Neural cell (in vitro differentiated cells): ENCODE results near the gene OSCAR. TPM values are rescaled to one million over a fixed set of nuclear protein-coding genes. Genes with fewer than 3 reads are reported as not detected.

Experiments used
- H2AFZ ChIP-seq: fragments of 200-600, 300-800 bp; sonication (generic), shearing (Covaris generic); 2 replicates; pipeline ENCODE4 v1.6.0; 2014; ENCODE audit warnings: low read depth, mild to moderate bottlenecking, antibody characterized with exemption, low read length, moderate library complexity
- H3F3A ChIP-seq: fragments of 200-600 bp; shearing (Covaris generic); 2 replicates; pipeline ENCODE4 v1.6.1; 2016; ENCODE audit warnings: mild to moderate bottlenecking, moderate library complexity, mixed read lengths, antibody characterized with exemption, low read length; ENCODE audit not compliant: insufficient read depth, poor library complexity, severe bottlenecking
- H3K27ac ChIP-seq: fragments of 200-600, 300-800 bp; sonication (generic), shearing (Covaris generic); 2 replicates; pipeline ENCODE4 v1.5.1; 2014; ENCODE audit warnings: mild to moderate bottlenecking, low read length, moderate library complexity
- H3K27me3 ChIP-seq: fragments of 300-800, 200-600 bp; sonication (generic), shearing (Covaris generic); 2 replicates; pipeline ENCODE4 v1.6.0; 2014; ENCODE audit warnings: mild to moderate bottlenecking, low read depth, low read length, moderate library complexity; ENCODE audit not compliant: insufficient read depth
- H3K36me3 ChIP-seq: fragments of 300-800, 200-600 bp; sonication (generic), shearing (Covaris generic); 2 replicates; pipeline ENCODE4 v1.5.1; 2014; ENCODE audit warnings: mild to moderate bottlenecking, antibody characterized with exemption, low read length, moderate library complexity; ENCODE audit not compliant: insufficient read depth
- H3K4me2 ChIP-seq: fragments of 300-800, 200-600 bp; sonication (generic), shearing (Covaris generic); 2 replicates; pipeline ENCODE4 v1.6.0; 2014; ENCODE audit warnings: mild to moderate bottlenecking, low read length
- H3K4me3 ChIP-seq: fragments of 300-800, 200-600 bp; sonication (generic), shearing (Covaris generic); 2 replicates; pipeline ENCODE4 v1.5.1; 2014; ENCODE audit warnings: mild to moderate bottlenecking, low read length, moderate library complexity
- H3K79me2 ChIP-seq: fragments of 200-600 bp; shearing (Covaris generic); replicated peaks from 2 replicates; pipeline ENCODE4 v1.6.0; 2014; ENCODE audit warnings: mild to moderate bottlenecking, low read length, moderate library complexity; ENCODE audit not compliant: insufficient read depth
- H3K9ac ChIP-seq: fragments of 300-800, 200-600 bp; sonication (generic), shearing (Covaris generic); 2 replicates; pipeline ENCODE4 v1.6.1; 2016; ENCODE audit warnings: mild to moderate bottlenecking, low read length, mixed read lengths
- H3K9me2 ChIP-seq: fragments of 200-600 bp; shearing (Covaris generic); 2 replicates; pipeline ENCODE4 v1.6.1; 2016; ENCODE audit warnings: mild to moderate bottlenecking, low read length, mixed read lengths; ENCODE audit not compliant: insufficient read depth
- H3K9me3 ChIP-seq: fragments of 200-600, 300-800 bp; sonication (generic), shearing (Covaris generic); 2 replicates; pipeline ENCODE4 v1.6.1; 2016; ENCODE audit warnings: mild to moderate bottlenecking, mixed run types, low read length, moderate library complexity, mixed read lengths
- H4K20me1 ChIP-seq: fragments of 200-600 bp; shearing (Covaris generic); 2 replicates; pipeline ENCODE4 v1.6.1; 2016; ENCODE audit warnings: mild to moderate bottlenecking, mixed run types; ENCODE audit not compliant: insufficient read depth
- EP300 ChIP-seq: fragments of 450-650 bp; conservative IDR thresholded peaks from 2 replicates; pipeline ENCODE4 v1.6.1; 2014; ENCODE audit warnings: antibody characterized with exemption, mild to moderate bottlenecking, moderate library complexity; ENCODE audit not compliant: poor library complexity, severe bottlenecking
- EZH2 ChIP-seq: fragments of 200-600, 300-800 bp; shearing (Covaris generic), sonication (generic); IDR thresholded peaks from 2 replicates; pipeline ENCODE4 v1.6.1; 2014; ENCODE audit warnings: antibody characterized with exemption, low read length, borderline replicate concordance, mild to moderate bottlenecking; ENCODE audit not compliant: insufficient read depth, poor library complexity, severe bottlenecking
- MXI1 ChIP-seq: fragments of 450-650 bp; conservative IDR thresholded peaks from 2 replicates; pipeline ENCODE4 v1.6.1; 2014; ENCODE audit warnings: antibody characterized with exemption, mild to moderate bottlenecking; ENCODE audit not compliant: poor library complexity, severe bottlenecking
- POLR2AphosphoS5 ChIP-seq: IDR thresholded peaks from 2 replicates; pipeline ENCODE4 v1.6.1; 2012
- RAD21 ChIP-seq: fragments of 450-650 bp; conservative IDR thresholded peaks from 2 replicates; pipeline ENCODE4 v1.6.1; 2014; ENCODE audit warnings: antibody characterized with exemption, mild to moderate bottlenecking, moderate library complexity
- SMC3 ChIP-seq: fragments of 450-650 bp; conservative IDR thresholded peaks from 2 replicates; pipeline ENCODE4 v1.6.1; 2014; ENCODE audit warnings: antibody characterized with exemption, mild to moderate bottlenecking, moderate library complexity; ENCODE audit not compliant: poor library complexity
- TAF1 ChIP-seq: IDR thresholded peaks from 2 replicates; pipeline ENCODE4 v1.6.1; 2012; ENCODE audit warnings: low read depth
- polyA plus RNA-seq: library from polyadenylated mRNA; depleted of rRNA; stranded (reverse); fragments of >200 nt; gene quantifications from 2 replicates; pipeline ENCODE4 v1.2.3, GENCODE V29; 2014
- TF ChIP-seq, protein P1 (sequence below): IDR thresholded peaks from 2 replicates; pipeline ENCODE4 v1.6.1; 2012; ENCODE audit warnings: borderline replicate concordance
- TF ChIP-seq, protein P2 (sequence below): fragments of 450-650 bp; IDR thresholded peaks from 2 replicates; pipeline ENCODE4 v1.5.1; 2014; ENCODE audit warnings: antibody characterized with exemption, mild to moderate bottlenecking, moderate library complexity; ENCODE audit not compliant: poor library complexity, severe bottlenecking

Gene OSCAR
- polyA plus RNA-seq, 1 donor from 2014 or later: 0.20 TPM

DNA sequence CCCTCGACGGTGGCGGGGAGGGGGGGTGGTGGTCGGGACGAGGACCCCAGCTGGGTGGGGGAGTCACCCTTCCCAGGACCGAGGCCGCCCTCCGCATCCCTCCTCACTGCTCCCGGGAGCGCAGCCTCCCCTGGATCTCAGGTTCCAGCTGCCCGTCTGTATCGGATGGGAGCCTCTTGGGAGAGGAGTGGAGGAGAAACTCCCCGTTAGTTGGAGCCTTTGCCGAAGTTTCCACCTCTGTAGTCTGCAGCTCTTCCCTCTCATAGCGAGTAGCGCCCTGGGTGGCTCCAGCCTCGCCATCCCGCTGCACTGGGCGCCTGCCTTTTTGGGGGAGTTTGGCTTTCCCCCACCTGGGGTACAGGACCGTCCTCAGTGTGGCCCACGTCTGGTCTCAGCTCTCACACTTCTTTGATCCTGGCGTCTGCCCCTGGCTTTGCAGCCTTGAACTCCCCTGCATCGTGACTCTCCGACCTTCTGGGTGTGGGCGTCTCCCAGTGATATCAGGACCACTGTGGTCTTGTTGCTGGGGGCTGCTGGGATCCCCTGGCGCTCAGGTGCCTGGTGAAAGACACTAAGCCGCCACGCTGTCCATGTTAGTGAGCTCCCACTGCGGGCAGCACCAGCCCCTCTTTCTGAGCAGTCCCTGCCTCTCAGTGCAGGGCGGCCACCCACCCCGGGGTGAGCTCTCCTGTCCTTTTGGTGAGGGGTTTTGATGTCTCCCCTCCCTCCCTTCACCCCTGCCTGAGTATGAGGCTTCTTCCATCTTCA lies 38.1 kb upstream of the OSCAR start:
- H3K36me3 ChIP-seq: no peaks in the 10 kb centered on the region
- no peaks in the 10 kb centered on the region for H3K9me3 ChIP-seq
- no peaks in the 10 kb centered on the region for H3F3A ChIP-seq
- H4K20me1 ChIP-seq: no peaks in the 10 kb centered on the region
- H3K9ac ChIP-seq: peak overlapping the region; percentile 97
- H2AFZ ChIP-seq: no peak overlapping the region
- H3K27me3 ChIP-seq: no peaks in the 10 kb centered on the region
- H3K9me2 ChIP-seq: no peaks in the 10 kb centered on the region
- peak overlapping the region; percentile 80 for H3K4me2 ChIP-seq
- H3K27ac ChIP-seq: peak overlapping the region; percentile 83
- H3K79me2 ChIP-seq: peaks cover 34% of the 10 kb centered on the region
- TF ChIP-seq TAF1: no peak
- no peak for TF ChIP-seq SMC3
- TF ChIP-seq, protein P1, sequence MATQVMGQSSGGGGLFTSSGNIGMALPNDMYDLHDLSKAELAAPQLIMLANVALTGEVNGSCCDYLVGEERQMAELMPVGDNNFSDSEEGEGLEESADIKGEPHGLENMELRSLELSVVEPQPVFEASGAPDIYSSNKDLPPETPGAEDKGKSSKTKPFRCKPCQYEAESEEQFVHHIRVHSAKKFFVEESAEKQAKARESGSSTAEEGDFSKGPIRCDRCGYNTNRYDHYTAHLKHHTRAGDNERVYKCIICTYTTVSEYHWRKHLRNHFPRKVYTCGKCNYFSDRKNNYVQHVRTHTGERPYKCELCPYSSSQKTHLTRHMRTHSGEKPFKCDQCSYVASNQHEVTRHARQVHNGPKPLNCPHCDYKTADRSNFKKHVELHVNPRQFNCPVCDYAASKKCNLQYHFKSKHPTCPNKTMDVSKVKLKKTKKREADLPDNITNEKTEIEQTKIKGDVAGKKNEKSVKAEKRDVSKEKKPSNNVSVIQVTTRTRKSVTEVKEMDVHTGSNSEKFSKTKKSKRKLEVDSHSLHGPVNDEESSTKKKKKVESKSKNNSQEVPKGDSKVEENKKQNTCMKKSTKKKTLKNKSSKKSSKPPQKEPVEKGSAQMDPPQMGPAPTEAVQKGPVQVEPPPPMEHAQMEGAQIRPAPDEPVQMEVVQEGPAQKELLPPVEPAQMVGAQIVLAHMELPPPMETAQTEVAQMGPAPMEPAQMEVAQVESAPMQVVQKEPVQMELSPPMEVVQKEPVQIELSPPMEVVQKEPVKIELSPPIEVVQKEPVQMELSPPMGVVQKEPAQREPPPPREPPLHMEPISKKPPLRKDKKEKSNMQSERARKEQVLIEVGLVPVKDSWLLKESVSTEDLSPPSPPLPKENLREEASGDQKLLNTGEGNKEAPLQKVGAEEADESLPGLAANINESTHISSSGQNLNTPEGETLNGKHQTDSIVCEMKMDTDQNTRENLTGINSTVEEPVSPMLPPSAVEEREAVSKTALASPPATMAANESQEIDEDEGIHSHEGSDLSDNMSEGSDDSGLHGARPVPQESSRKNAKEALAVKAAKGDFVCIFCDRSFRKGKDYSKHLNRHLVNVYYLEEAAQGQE: no peak
- TF ChIP-seq, protein P2, sequence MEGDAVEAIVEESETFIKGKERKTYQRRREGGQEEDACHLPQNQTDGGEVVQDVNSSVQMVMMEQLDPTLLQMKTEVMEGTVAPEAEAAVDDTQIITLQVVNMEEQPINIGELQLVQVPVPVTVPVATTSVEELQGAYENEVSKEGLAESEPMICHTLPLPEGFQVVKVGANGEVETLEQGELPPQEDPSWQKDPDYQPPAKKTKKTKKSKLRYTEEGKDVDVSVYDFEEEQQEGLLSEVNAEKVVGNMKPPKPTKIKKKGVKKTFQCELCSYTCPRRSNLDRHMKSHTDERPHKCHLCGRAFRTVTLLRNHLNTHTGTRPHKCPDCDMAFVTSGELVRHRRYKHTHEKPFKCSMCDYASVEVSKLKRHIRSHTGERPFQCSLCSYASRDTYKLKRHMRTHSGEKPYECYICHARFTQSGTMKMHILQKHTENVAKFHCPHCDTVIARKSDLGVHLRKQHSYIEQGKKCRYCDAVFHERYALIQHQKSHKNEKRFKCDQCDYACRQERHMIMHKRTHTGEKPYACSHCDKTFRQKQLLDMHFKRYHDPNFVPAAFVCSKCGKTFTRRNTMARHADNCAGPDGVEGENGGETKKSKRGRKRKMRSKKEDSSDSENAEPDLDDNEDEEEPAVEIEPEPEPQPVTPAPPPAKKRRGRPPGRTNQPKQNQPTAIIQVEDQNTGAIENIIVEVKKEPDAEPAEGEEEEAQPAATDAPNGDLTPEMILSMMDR: no peak
- TF ChIP-seq EZH2: no peak
- TF ChIP-seq MXI1: no peak
- TF ChIP-seq EP300: no peak
- no peak for TF ChIP-seq RAD21
- no peak for TF ChIP-seq POLR2AphosphoS5
- peak overlapping the region; percentile 92 for H3K4me3 ChIP-seq

DNA sequence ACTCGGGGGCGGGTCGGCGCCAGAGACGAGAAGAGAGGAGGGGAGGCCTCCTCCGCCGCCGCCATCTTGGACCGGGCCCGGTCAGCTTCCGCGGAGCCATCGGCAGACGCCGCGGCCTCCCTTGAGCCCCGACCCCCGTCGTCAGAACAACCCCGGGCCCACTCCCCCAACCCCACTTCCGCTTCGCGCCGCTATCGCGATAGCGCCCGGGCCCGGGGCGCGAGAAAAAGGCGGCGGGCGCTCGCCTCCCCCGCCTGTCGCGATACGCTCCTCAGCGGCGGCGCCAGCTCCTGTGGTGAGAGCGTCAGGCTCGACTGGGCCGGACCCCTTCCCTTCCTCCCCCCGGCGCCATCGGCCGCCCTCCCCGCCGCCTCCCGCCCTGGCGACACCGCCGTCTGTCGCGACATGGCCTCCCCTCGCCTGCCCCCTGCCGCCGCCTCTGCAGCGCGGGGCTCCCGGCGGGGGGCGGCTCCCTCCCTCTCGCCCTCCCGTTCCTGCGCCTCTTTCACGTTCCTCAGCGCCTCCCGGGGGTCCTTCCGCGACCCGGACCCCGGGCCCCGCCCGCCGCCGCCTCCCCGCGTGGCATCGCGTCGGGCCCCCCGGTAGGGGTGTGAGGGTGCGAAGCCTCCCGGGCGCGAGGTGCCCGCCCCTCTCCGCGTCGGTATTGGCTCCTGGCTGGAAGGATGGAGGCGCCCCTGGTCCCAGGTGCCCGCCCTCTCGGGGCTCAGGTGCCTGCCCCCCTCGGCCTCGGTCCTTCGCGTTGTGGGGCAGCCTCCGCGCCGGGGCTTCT lies 37.3 kb upstream of the OSCAR start, which contains the start of gene CNOT3:
Gene CNOT3, plus strand, starts transcription at position 64 of the 790 bp plus-strand sequence. CDS start 5,217 bp downstream, outside the sequence.
- H4K20me1 ChIP-seq: no peaks in the 10 kb centered on the region
- H3K9ac ChIP-seq: peak within 1 kb of the TSS; percentile 97
- no peaks in the 10 kb centered on the region for H3F3A ChIP-seq
- H3K27me3 ChIP-seq: no peaks in the 10 kb centered on the region
- TF ChIP-seq POLR2AphosphoS5: peak; percentile 95
- TF ChIP-seq SMC3: peak; percentile 39
- TF ChIP-seq, protein P2: peak; percentile 20
- no peak for TF ChIP-seq RAD21
- TF ChIP-seq EZH2: no peak
- no peak for TF ChIP-seq EP300
- TF ChIP-seq MXI1: peak; percentile 32
- peak; percentile 56 for TF ChIP-seq TAF1
- TF ChIP-seq, protein P1: peak; percentile 51
- H3K27ac ChIP-seq: peak within 1 kb of the TSS; percentile 83
- peak within 1 kb of the TSS; percentile 49 for H2AFZ ChIP-seq
- no peaks in the 10 kb centered on the region for H3K9me3 ChIP-seq
- no peaks in the 10 kb centered on the region for H3K36me3 ChIP-seq
- H3K79me2 ChIP-seq: peaks cover 34% of the 10 kb centered on the region
- H3K4me3 ChIP-seq: peak within 1 kb of the TSS; percentile 92
- peak within 1 kb of the TSS; percentile 80 for H3K4me2 ChIP-seq
- no peaks in the 10 kb centered on the region for H3K9me2 ChIP-seq
